Left forelimb (tissue), 1 donor: ENCODE results near the gene GPR35.

Source experiments
- DNase-seq: peaks from one replicate; pipeline ENCODE4 v3.0.0-alpha.2; 2018; ENCODE audit warnings: low spot score

The GPR35 gene

GRCh38 chr2:240624011-240624949, 1.0 kb upstream of the GPR35 start:
- peak; percentile 45 for DNase-seq

GRCh38 chr2:240626531-240627300, 1.4 kb downstream of the GPR35 start:
- peak; percentile 65 for DNase-seq

- peak; percentile 30 for DNase-seq
These were observed 2.6 kb downstream of the GPR35 start for GRCh38 chr2:240627736-240628506.

- DNase-seq = no peak
These were observed 3.2 kb downstream of the GPR35 start for GRCh38 chr2:240628507-240628807.

- DNase-seq = peak; percentile 53
These were observed 3.7 kb downstream of the GPR35 start for GRCh38 chr2:240628808-240629618.

- no peak for DNase-seq
These were observed 4.3 kb downstream of the GPR35 start for GRCh38 chr2:240629619-240629967.

GRCh38 chr2:240629968-240630770, 4.9 kb downstream of the GPR35 start:
- peak; percentile 58 for DNase-seq

GRCh38 chr2:240630771-240631547, 5.7 kb downstream of the GPR35 start:
- DNase-seq = peak; percentile 23

- peak; percentile 54 for DNase-seq
These were observed 6.4 kb downstream of the GPR35 start for GRCh38 chr2:240631548-240632305.

GRCh38 chr2:240632306-240632721, 7.0 kb downstream of the GPR35 start:
- DNase-seq = peak; percentile 53

GRCh38 chr2:240635121-240635997, 10.1 kb downstream of the GPR35 start:
- DNase-seq = peak; percentile 62

GRCh38 chr2:240635998-240636547, 10.8 kb downstream of the GPR35 start:
- peak; percentile 36 for DNase-seq

GRCh38 chr2:240636563-240637115, 11.4 kb downstream of the GPR35 start:
- DNase-seq = peak; percentile 60

GRCh38 chr2:240637116-240637900, 12.0 kb downstream of the GPR35 start:
- DNase-seq = peak; percentile 51

GRCh38 chr2:240637901-240638345, 12.6 kb downstream of the GPR35 start:
- DNase-seq = peak; percentile 61

GRCh38 chr2:240638512-240639160, 13.4 kb downstream of the GPR35 start:
- DNase-seq = peak; percentile 66
